Embryonic facial prominence (tissue), 1 donor: ENCODE results near the gene MYH10.

Experiments used
- DNase-seq: peaks from one replicate; pipeline ENCODE4 v3.0.0-alpha.2; 2016; ENCODE audit errors: extremely low spot score

The MYH10 gene

GRCh38 chr17:8609910-8610309 is 20.6 kb downstream of the MYH10 start:
- no peak for DNase-seq

DNA sequence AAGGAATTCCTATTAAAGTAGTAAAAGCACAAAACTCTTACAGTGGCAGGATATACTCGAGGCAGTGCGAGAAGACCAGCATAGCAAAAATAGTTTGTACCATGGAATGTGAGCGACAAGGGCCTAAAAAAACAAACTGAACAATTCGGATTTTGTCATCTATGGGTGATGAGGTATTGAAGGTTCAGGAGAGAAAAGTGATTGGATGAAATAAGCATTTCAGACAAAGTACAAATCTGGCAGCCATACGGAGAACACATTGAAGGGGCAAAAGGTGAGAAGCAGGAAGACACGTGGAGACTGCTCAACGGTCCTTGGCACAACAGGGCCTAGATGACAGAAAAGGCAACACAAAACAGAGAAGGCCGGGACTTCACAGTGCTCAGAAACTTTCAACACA is 22.5 kb downstream of the MYH10 start:
- DNase-seq, result no peak

DNA sequence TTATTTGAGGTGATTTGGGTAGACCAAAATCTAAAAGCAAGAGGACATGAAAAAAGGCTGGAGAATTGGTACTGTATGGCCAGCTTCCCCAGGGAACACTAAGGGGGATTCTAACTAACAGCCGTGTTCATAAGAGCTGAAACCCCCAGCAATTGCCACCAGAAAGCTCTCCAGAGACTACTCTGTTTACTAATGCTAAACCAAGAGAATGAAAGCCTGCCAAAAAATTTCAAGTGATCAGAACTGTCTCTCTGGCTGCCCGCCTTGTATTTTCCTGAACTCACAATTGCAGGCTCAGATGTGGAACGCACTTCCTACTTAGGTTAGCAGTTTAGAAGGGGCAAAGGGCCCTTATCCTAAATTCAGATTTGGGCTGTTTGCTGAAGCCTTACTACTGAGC is 24.1 kb downstream of the MYH10 start:
- DNase-seq, result no peak

GRCh38 chr17:8602679-8603078 is 27.8 kb downstream of the MYH10 start:
- DNase-seq, result no peak

GRCh38 chr17:8599351-8600011 is 31.0 kb downstream of the MYH10 start:
- no peak for DNase-seq

GRCh38 chr17:8598913-8599312 is 31.6 kb downstream of the MYH10 start:
- no peak for DNase-seq

DNA sequence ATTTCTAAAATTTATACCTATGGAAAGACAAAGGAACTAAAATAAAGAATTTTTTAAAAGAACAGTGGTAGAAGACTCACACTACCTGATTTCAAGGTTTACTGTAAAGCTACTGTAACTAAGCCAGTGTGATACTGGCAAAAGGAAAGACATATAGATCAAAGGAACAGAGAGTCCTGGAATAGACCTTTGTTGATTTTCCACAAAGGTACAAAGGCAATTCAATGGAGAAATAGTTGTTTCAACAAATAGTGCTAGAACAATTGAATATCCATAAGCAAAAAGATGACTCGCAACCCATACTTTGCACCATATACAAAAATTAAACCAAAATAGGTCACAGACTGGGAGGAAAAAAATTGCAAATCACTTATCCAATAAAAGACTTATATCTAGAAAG is 36.7 kb downstream of the MYH10 start:
- DNase-seq, result no peak

GRCh38 chr17:8593276-8593675 is 37.2 kb downstream of the MYH10 start:
- no peak for DNase-seq

DNA sequence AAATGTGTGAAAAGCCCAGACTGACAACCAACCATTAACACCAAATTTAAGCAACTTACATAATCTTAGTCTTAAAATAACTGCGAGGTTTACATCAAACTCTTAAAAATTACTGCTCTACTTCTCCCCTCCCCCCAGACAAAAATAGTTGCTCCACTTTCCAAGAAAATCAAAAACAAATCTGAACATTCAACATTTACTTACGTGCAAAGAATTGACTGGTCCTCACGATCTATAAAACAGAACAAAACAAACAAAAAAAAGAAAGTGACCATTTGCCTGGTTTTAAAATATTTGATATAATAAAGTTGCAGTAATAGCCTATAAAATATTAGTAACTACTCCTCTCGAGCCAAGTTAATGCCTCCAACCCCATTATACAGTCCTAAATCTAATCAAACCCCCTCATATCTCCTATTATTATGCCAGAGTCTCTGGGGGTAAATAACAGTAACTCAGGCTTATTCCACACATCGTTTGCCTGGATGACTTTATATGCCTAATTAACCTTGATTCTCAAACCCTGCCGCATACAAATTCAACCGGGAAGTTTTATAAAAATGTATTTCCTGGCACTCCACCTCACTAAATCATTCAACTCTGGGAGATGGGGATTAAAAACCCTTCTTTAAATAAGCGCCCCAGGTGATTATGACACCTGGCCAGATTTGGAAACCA is 41.5 kb downstream of the MYH10 start:
- DNase-seq, result no peak

- DNase-seq, result no peak
Observed at GRCh38 chr17:8586766-8587165, 43.8 kb downstream of the MYH10 start.

GRCh38 chr17:8585911-8586310 is 44.6 kb downstream of the MYH10 start:
- DNase-seq, result no peak

GRCh38 chr17:8583954-8584353 is 46.6 kb downstream of the MYH10 start:
- no peak for DNase-seq

DNA sequence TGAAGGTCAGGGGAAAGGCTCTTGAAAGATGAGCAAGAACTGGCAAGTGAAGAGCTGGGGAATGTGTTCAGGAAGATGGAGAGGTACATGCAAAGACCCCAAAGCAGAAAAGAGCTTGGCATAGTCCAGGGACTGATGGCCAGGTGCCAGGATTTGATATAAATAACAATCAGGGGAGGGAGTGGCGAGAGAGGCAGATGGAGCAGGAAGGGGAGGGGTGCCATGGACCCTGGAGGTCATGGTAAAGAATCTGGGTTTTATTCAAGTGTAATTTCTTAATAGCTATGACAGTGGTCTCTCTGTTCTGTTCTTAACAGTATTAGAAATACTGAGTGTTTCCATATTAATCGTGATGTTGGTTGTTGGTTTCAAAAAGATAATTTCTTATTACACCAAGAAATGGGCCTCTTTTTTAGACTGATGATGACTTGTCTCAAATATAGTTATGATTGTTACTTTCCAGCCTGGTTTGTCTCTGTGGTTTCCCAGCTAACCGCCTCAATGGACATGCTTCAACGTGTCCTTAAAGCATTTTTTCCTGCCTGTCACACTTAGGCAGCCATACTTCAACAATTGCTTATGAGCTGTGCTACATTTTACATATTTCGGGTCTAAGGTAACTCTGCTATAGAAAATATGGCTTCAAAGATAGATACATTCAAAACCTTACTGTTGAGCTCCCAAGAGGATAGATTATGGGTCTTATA is 49.4 kb downstream of the MYH10 start:
- DNase-seq, result no peak

DNA sequence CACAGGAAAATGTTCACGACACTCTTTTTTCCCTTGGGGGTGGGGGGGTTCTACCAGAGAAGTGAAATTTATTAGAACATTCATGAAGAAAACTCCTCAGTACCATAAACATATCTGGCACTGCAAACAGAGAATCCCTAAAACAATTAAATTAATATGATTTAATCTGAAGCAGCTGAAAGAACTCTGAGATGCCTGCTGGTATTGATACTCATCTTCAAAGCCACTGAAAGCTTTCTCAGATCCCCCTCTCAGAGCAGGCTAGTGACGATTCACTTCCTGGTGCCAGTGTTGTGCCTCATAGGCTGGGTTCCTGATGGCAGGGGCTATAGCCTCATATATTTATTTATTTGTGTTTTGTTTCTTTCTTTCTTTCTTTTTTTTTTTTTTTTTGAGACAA is 52.7 kb downstream of the MYH10 start:
- no peak for DNase-seq

- no peak for DNase-seq
Observed at GRCh38 chr17:8576559-8577294, 53.8 kb downstream of the MYH10 start.

- DNase-seq, result no peak
Observed at GRCh38 chr17:8574687-8575086, 55.8 kb downstream of the MYH10 start.

DNA sequence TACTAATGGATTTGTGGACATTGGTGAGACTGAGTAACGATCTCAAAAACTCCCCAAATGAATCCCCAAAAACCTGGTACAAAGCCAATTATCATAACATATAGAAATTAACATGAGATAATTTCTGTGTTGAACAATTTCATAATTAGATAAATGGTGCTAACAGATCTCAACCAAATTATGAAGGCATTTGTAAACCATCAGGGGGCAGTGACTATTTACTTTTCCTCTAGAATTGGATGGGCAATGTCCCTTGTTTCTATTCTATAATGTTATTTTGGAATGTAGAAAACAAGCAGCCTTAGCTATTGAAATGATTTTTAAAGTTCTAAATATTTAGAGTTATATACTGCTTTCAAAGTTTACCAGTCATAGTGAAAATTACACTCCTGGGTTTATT is 57.8 kb downstream of the MYH10 start:
- no peak for DNase-seq

DNA sequence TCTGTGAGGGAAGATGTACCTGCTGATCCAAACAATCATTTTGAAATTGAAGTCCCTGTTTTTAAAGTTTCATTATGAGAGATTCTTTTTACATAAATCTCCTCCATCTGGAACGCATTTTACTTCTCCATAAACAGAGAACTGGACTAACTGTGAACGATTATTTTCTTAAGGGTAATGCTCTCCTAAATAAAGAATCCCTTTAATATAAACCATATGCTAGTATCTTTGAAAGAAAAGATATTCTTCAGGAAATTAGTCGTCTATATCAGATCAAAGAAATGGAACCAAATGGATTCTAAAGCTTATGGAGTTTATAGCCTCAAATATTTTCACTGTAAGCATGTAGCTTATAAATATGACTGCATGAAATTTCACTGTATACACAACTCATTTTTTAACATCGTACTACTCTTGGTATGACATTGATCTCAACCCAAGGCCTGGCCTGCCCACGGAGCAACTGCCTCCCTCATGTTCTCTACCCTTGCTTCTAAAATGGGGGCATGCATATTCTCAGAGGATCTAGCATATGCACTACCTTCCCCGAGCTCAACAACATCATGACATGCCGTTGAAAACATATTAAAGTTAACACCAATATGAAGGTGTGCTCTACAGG is 66.4 kb downstream of the MYH10 start:
- peak; percentile 65 for DNase-seq

DNA sequence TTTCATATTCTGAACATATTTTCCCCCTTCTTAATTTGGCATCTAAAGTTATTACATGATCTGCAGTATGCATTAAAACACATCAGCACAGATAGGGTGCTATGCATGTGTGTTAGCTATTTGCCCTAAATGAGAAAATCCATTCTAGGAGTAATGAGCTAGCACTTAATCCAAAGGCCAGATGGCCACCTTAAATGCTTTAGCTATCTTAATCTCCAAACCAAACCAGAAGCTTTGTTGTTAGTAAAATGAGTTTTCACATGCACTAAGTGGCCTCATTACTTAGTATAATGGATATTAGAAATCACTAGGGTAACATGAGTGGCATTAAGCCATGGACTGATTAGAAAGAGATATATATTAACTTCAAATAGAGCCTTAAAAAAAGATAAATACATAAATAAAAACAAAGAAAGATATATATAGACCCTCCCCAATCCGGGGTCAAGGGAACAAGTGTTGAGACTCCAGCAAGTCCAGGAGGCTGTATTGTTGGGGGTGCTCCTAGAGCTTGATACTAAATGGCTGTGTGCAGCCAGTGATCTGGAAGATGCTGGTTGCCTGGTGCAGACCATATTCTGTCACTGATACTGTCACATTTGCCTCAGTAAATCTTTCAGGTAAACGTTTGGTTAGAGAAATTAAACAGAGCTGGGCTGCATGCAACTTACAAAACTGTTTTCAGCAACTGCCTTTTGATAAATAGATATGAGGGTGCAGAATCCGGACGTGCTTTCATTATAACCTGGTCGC is 67.3 kb downstream of the MYH10 start:
- DNase-seq, result no peak

GRCh38 chr17:8558144-8558543 is 72.4 kb downstream of the MYH10 start:
- no peak for DNase-seq

DNA sequence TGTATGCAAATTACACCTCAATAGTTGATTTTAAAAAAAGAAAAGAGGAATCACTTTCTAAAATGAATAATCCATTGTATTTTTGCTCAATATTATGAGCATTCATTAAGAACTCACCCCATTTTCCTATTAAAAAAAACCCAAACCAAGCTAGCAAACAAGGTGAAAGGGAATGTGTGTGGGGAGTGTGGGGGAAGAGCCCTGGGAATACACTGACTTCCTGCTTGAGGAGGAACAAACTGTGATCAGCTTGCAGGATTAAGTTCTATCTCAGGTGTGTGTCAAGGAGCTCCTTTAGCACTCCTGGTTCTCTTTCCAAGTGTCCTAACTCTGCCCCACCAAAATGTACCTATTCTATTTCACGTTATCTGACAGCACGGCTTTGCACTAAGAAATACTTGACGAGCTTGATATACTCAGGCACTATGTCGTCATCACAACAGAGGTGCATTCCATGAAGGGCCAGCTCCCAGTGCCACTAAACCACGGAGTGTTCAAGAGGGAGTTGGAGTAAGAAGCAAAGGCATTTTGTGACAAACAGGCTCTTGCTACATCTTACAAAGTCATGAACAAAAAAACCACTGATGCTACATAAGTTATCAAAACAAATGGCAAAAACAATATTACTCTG is 73.2 kb downstream of the MYH10 start:
- no peak for DNase-seq
